GM18526 (cell line): ENCODE data around the gene MYO10.

Source experiments
- POLR2A ChIP-seq: IDR thresholded peaks from 3 replicates; pipeline ENCODE4 v1.6.1; 2011; ENCODE audit not compliant: insufficient read length; ENCODE audit errors: extremely low read depth

The MYO10 gene

GRCh38 chr5:16616536-16617273 lies 319.4 kb downstream of the MYO10 start, which contains the start of gene RETREG1:
TSS of gene RETREG1 (minus strand) at chr5:16616997. CDS start at chr5:16616971, 26 bp downstream.
- peak; percentile 43 for TF ChIP-seq POLR2A

GRCh38 chr5:16615741-16616535 lies 320.1 kb downstream of the MYO10 start:
- no peak for TF ChIP-seq POLR2A

- no peak for TF ChIP-seq POLR2A
Observed at GRCh38 chr5:16612007-16612406, 324.1 kb downstream of the MYO10 start.
